ENCODE measurements around the gene HPSE. TPM values are rescaled to one million over a fixed set of nuclear protein-coding genes. Genes with fewer than 3 reads are reported as not detected.

Gene HPSE
- total and polyA plus RNA-seq, 2 donors (not counting 1 experiment from before 2014, with no cell fraction given), result 1.3 to 2.6 TPM

DNA sequence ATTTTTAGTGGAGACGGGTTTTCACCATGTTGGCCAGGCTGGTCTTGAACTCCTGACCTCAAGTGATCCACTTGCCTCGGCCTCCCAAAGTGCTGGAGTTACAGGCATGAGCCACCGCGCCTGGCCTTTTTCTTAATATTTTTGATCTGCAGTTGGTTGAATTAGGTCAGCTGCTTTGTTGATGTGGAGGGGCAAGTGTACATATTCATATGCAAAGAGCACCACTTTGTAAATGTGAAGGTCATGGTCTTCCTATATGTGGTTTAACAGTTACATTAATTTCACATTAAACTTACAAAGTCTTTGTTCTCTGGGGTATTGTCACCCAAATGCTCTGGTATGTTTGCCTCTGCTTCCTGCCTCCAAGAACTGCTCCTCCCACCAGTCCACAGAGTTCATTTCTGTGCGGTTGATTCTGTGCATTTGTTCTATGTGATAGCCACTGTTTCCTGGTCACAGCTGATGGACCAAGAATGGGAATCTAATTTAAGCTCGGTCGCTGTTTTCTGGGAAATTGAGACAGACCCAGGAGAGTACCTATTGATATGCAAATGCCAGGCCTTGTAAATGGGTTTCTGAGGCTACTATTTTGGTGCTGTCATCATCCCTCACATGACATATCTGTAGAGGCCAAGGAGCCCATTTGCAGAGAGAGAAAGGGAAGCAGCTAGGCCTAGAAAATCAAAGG, 26.9 kb upstream of the HPSE start:
- Mint-ChIP-seq H3K9me3 (ENCODE audit: insufficient read depth) (no peaks in the 10 kb centered on the region), H3K27ac (no peak overlapping the region), H3K27me3 (no peaks in the 10 kb centered on the region), H3K4me1 (peaks cover 7% of the 10 kb centered on the region), H3K4me3 (no peak overlapping the region)
- ChIA-PET CTCF (interaction anchor here (0.5 to 1.5 kb wide), 9 partner anchors 10 to 336 kb away, joined by 3 to 5 read pairs (median 3); no protein-coding TSS in a partner anchor), POLR2A (no interaction called here)
- Histone ChIP-seq H3K79me2 (ENCODE audit: control insufficient read depth, insufficient read depth, low read length) (no peaks in the 10 kb centered on the region), H4K20me1 (ENCODE audit: control insufficient read depth, insufficient read depth, low read length, poor library complexity, severe bottlenecking) (no peaks in the 10 kb centered on the region), H3K9me3 (ENCODE audit: control extremely low read depth in 1 of 3, control insufficient read depth in 2 of 3, insufficient read depth in 1 of 3, low read length in 2 of 3) (no peaks in the 10 kb centered on the region), H2AFZ (ENCODE audit: insufficient read depth, low read depth, low read length, poor library complexity, severe bottlenecking) (peak overlapping the region; percentile 57), H3K27ac (ENCODE audit: low read length in 2 of 2) (no peak overlapping the region), H3K27me3 (replicated peaks in 1 of 4; ENCODE audit: control extremely low read depth in 1 of 4, control insufficient read depth in 3 of 4, insufficient read depth in 4 of 4, low read length in 3 of 4) (no peaks in the 10 kb centered on the region), H3K4me1 (ENCODE audit: control insufficient read depth in 2 of 2, insufficient read depth in 2 of 2, low read length in 2 of 2) (peaks cover 0 to 4% of the 10 kb centered on the region in 2 donors), H3K9ac (ENCODE audit: low read length) (no peak overlapping the region), H3K4me2 (replicated peaks; ENCODE audit: low read depth, low read length, poor library complexity, severe bottlenecking) (no peak overlapping the region), H3K4me3 (ENCODE audit: control extremely low read depth in 1 of 5, extremely low read depth in 1 of 5, insufficient read depth in 1 of 5, low read depth in 2 of 5, low read length in 4 of 5) (no peak overlapping the region), H3K36me3 (replicated peaks in 1 of 2; ENCODE audit: control extremely low read depth in 1 of 2, control insufficient read depth in 1 of 2, extremely low read depth in 1 of 2, insufficient read depth in 2 of 2, low read length in 1 of 2) (no peaks in the 10 kb centered on the region)
- no peak for ATAC-seq (ENCODE audit: low read depth)
- TF ChIP-seq EZH2 (IDR thresholded peaks at IDR 0.05; ENCODE audit: borderline replicate concordance, insufficient read depth, low read depth, low read length, poor library complexity, severe bottlenecking) (no peak), CTCF (IDR thresholded peaks at IDR 0.05) (no peak)
- no peak for DNase-seq
- intact Hi-C loops (cut with micrococcal nuclease), result loop anchor here (1.0 kb wide), 1 partner anchor 279 kb away; no protein-coding TSS in a partner anchor
- WGBS (ENCODE audit: insufficient coverage), result 58% methylated on average over 2 of the region's 7 CpGs

DNA sequence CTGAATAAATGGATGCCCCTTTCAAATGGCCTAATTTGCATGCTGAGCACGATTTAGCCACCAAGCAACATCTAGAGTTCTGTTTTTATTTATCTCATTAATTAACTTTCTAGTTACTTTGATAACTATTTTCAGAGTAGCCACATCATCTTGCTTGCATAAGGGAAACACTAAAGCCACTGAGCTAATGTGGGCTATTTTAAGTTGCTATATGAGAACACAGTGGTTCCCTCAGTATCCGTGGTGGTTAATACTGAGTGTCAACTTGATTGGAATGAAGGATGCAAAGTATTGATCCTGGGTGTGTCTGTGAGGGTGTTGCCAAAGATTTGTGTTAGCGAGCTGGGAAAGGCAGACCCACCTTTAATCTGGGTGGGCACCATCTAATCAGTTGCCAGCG, 25.4 kb upstream of the HPSE start:
- 87% methylated on average over 3 of the region's 4 CpGs for WGBS (ENCODE audit: insufficient coverage)
- Histone ChIP-seq H3K4me1 (ENCODE audit: control insufficient read depth in 2 of 2, insufficient read depth in 2 of 2, low read length in 2 of 2) (peaks cover 0 to 4% of the 10 kb centered on the region in 2 donors), H3K9ac (ENCODE audit: low read length) (no peak overlapping the region), H2AFZ (ENCODE audit: insufficient read depth, low read depth, low read length, poor library complexity, severe bottlenecking) (no peak overlapping the region), H3K9me3 (ENCODE audit: control extremely low read depth in 1 of 3, control insufficient read depth in 2 of 3, insufficient read depth in 1 of 3, low read length in 2 of 3) (no peaks in the 10 kb centered on the region), H4K20me1 (ENCODE audit: control insufficient read depth, insufficient read depth, low read length, poor library complexity, severe bottlenecking) (no peaks in the 10 kb centered on the region), H3K27me3 (replicated peaks in 1 of 4; ENCODE audit: control extremely low read depth in 1 of 4, control insufficient read depth in 3 of 4, insufficient read depth in 4 of 4, low read length in 3 of 4) (no peaks in the 10 kb centered on the region), H3K4me2 (replicated peaks; ENCODE audit: low read depth, low read length, poor library complexity, severe bottlenecking) (no peak overlapping the region), H3K36me3 (replicated peaks in 1 of 2; ENCODE audit: control extremely low read depth in 1 of 2, control insufficient read depth in 1 of 2, extremely low read depth in 1 of 2, insufficient read depth in 2 of 2, low read length in 1 of 2) (no peaks in the 10 kb centered on the region), H3K4me3 (ENCODE audit: control extremely low read depth in 1 of 5, extremely low read depth in 1 of 5, insufficient read depth in 1 of 5, low read depth in 2 of 5, low read length in 4 of 5) (no peak overlapping the region), H3K79me2 (ENCODE audit: control insufficient read depth, insufficient read depth, low read length) (no peaks in the 10 kb centered on the region), H3K27ac (ENCODE audit: low read length in 2 of 2) (no peak overlapping the region)
- intact Hi-C loops (cut with micrococcal nuclease), result no loop called here
- TF ChIP-seq EZH2 (IDR thresholded peaks at IDR 0.05; ENCODE audit: borderline replicate concordance, insufficient read depth, low read depth, low read length, poor library complexity, severe bottlenecking), result no peak
- no peak for TF ChIP-seq CTCF (IDR thresholded peaks at IDR 0.05)
- CTCF ChIA-PET, result interaction anchor here (1.1 kb wide), 1 partner anchor 279 kb away, joined by 3 read pairs; no protein-coding TSS in a partner anchor
- no peak overlapping the region for H3K4me3 Mint-ChIP-seq
- ATAC-seq (ENCODE audit: low read depth) (no peak), DNase-seq (no peak)
- no peak overlapping the region for H3K27ac Mint-ChIP-seq
- POLR2A ChIA-PET, result no interaction called here
- H3K9me3 Mint-ChIP-seq (ENCODE audit: insufficient read depth), result no peaks in the 10 kb centered on the region
- H3K4me1 Mint-ChIP-seq, result peaks cover 3% of the 10 kb centered on the region
- no peaks in the 10 kb centered on the region for H3K27me3 Mint-ChIP-seq
